HepG2 (cell line): ENCODE results near the gene MYPN. TPM values are rescaled to one million over a fixed set of nuclear protein-coding genes. Genes with fewer than 3 reads are reported as not detected.

Source experiments
- ZBTB38 ChIP-seq: sonication (generic); formaldehyde crosslinking; IDR thresholded peaks from 2 replicates; pipeline ENCODE4 v1.5.1; 2020; ENCODE audit warnings: mild to moderate bottlenecking, missing genetic modification reagents
- polyA plus RNA-seq, 8 experiments: library from polyadenylated mRNA; depleted of rRNA in 3 of 8; stranded (reverse) in 7 of 8; unstranded in 1 of 8; fragments of >200 nt; fragmentation: Illumina TruSeq in 4 of 8; extraction: Trizol in 4 of 8; gene quantifications; 2 replicates each; pipeline versions ENCODE4 v1.2.1 to v1.2.3, GENCODE V29; 2011 to 2016; ENCODE audit warnings: low read depth in 4 of 8, missing spikeins in 1 of 8, mixed read lengths in 1 of 8; ENCODE audit not compliant: insufficient read depth in 1 of 8
- total RNA-seq, 5 experiments: library from RNA; depleted of rRNA; stranded (reverse); fragments of >200 nt; fragmentation: Illumina TruSeq; extraction: Trizol; gene quantifications; 2 replicates each; pipeline ENCODE4 v1.2.3, GENCODE V29; 2016; ENCODE audit warnings: low read depth in 1 of 5
- TF ChIP-seq, protein P1 (sequence below): sonication (generic); formaldehyde crosslinking; IDR thresholded peaks from 2 replicates; pipeline ENCODE4 v1.4.0; 2020; ENCODE audit warnings: mild to moderate bottlenecking, missing genetic modification reagents
- TF ChIP-seq, protein P2 (sequence below): sonication (generic); formaldehyde crosslinking; IDR thresholded peaks from 2 replicates; pipeline ENCODE4 v1.4.0; 2020; ENCODE audit warnings: missing genetic modification reagents
- TF ChIP-seq, protein P3 (sequence below): IDR thresholded peaks from 2 replicates; pipeline ENCODE4 v1.6.1; 2012; ENCODE audit warnings: low read depth, low read length, improper control_type of control experiment

The MYPN gene
- total and polyA plus RNA-seq, 2 of the 13 experiments (the other 11 are each of a cell fraction or from before 2014, with no cell fraction given) = not detected

DNA sequence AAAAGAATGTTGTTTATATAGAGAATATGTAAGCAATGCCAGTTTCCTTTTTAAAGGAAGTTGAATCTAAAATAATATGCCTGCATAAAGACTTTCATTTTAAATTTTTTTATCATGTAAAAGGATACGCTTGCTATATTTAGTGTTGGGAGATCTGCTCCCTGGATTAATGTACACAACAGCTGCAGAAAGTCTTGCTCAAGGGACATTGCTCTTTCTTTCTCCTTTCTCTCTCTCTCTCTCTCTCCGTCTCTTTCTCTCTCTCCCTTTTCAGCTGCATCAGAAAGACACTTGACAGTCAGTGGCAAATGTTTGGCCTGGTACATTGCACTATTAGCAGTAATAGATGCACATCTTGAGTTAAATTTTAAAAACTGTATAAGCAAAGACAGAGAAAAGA is 739 bp downstream of the MYPN start (continued):
- TF ChIP-seq, protein P1, sequence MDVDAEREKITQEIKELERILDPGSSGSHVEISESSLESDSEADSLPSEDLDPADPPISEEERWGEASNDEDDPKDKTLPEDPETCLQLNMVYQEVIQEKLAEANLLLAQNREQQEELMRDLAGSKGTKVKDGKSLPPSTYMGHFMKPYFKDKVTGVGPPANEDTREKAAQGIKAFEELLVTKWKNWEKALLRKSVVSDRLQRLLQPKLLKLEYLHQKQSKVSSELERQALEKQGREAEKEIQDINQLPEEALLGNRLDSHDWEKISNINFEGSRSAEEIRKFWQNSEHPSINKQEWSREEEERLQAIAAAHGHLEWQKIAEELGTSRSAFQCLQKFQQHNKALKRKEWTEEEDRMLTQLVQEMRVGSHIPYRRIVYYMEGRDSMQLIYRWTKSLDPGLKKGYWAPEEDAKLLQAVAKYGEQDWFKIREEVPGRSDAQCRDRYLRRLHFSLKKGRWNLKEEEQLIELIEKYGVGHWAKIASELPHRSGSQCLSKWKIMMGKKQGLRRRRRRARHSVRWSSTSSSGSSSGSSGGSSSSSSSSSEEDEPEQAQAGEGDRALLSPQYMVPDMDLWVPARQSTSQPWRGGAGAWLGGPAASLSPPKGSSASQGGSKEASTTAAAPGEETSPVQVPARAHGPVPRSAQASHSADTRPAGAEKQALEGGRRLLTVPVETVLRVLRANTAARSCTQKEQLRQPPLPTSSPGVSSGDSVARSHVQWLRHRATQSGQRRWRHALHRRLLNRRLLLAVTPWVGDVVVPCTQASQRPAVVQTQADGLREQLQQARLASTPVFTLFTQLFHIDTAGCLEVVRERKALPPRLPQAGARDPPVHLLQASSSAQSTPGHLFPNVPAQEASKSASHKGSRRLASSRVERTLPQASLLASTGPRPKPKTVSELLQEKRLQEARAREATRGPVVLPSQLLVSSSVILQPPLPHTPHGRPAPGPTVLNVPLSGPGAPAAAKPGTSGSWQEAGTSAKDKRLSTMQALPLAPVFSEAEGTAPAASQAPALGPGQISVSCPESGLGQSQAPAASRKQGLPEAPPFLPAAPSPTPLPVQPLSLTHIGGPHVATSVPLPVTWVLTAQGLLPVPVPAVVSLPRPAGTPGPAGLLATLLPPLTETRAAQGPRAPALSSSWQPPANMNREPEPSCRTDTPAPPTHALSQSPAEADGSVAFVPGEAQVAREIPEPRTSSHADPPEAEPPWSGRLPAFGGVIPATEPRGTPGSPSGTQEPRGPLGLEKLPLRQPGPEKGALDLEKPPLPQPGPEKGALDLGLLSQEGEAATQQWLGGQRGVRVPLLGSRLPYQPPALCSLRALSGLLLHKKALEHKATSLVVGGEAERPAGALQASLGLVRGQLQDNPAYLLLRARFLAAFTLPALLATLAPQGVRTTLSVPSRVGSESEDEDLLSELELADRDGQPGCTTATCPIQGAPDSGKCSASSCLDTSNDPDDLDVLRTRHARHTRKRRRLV (CRISPR knock-in tag) = no peak
- no peak for TF ChIP-seq ZBTB38 (CRISPR knock-in tag)
- TF ChIP-seq, protein P2, sequence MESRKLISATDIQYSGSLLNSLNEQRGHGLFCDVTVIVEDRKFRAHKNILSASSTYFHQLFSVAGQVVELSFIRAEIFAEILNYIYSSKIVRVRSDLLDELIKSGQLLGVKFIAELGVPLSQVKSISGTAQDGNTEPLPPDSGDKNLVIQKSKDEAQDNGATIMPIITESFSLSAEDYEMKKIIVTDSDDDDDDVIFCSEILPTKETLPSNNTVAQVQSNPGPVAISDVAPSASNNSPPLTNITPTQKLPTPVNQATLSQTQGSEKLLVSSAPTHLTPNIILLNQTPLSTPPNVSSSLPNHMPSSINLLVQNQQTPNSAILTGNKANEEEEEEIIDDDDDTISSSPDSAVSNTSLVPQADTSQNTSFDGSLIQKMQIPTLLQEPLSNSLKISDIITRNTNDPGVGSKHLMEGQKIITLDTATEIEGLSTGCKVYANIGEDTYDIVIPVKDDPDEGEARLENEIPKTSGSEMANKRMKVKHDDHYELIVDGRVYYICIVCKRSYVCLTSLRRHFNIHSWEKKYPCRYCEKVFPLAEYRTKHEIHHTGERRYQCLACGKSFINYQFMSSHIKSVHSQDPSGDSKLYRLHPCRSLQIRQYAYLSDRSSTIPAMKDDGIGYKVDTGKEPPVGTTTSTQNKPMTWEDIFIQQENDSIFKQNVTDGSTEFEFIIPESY = no peak
- TF ChIP-seq, protein P3, sequence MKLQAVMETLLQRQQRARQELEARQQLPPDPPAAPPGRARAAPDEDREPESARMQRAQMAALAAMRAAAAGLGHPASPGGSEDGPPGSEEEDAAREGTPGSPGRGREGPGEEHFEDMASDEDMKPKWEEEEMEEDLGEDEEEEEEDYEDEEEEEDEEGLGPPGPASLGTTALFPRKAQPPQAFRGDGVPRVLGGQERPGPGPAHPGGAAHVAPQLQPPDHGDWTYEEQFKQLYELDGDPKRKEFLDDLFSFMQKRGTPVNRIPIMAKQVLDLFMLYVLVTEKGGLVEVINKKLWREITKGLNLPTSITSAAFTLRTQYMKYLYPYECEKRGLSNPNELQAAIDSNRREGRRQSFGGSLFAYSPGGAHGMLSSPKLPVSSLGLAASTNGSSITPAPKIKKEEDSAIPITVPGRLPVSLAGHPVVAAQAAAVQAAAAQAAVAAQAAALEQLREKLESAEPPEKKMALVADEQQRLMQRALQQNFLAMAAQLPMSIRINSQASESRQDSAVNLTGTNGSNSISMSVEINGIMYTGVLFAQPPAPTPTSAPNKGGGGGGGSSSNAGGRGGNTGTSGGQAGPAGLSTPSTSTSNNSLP = no peak
